Tibial nerve (tissue), 4 donors: ENCODE data around the gene INHBB. TPM values are rescaled to one million over a fixed set of nuclear protein-coding genes. Genes with fewer than 3 reads are reported as not detected.

ENCODE experiments used
- DNase-seq, 2 donors: peaks; one replicate each; pipeline ENCODE4 v3.0.0-alpha.2; 2019; ENCODE audit warnings: low spot score in 2 of 2
- H3K27ac ChIP-seq, 4 donors: fragments of 200-600 bp; sonication (generic) in 3 of 4; one replicate each; pipeline ENCODE4 v1.5.1; 2017 to 2019; ENCODE audit warnings: mild to moderate bottlenecking in 1 of 4
- H3K27me3 ChIP-seq, 2 donors: fragments of 200-600 bp; sonication (generic) in 1 of 2; one replicate each; pipeline versions ENCODE4 v1.5.1 to v1.6.0; 2017 to 2019
- H3K36me3 ChIP-seq, 3 donors: fragments of 200-600 bp; sonication (generic); one replicate each; pipeline ENCODE4 v1.5.1; 2018 to 2019
- H3K4me1 ChIP-seq, 4 donors: fragments of 200-600 bp; sonication (generic) in 3 of 4; one replicate each; pipeline ENCODE4 v1.5.1; 2017 to 2019
- H3K4me3 ChIP-seq, 4 donors: fragments of 200-600 bp; sonication (generic) in 3 of 4; one replicate each; pipeline ENCODE4 v1.5.1; 2017 to 2019; ENCODE audit warnings: mild to moderate bottlenecking in 1 of 4, moderate library complexity in 1 of 4
- H3K9me3 ChIP-seq, 4 donors: fragments of 200-600 bp; sonication (generic) in 3 of 4; one replicate each; pipeline ENCODE4 v1.5.1; 2017 to 2019
- CTCF ChIP-seq, 5 experiments: fragments of 200-600 bp in 3 of 5; fragments of 450-650 bp in 2 of 5; sonication (generic) in 3 of 5; IDR thresholded peaks; one replicate each; pipeline ENCODE4 v1.5.1; 2016 to 2019; ENCODE audit warnings: antibody characterized with exemption in 5 of 5, mild to moderate bottlenecking in 3 of 5, moderate library complexity in 2 of 5
- EP300 ChIP-seq, 2 donors: sonication (generic); formaldehyde crosslinking; IDR thresholded peaks; one replicate each; pipeline ENCODE4 v1.6.1; 2017; ENCODE audit warnings: antibody characterized with exemption in 2 of 2, mild to moderate bottlenecking in 1 of 2
- POLR2A ChIP-seq, 2 donors: fragments of 450-650 bp; IDR thresholded peaks; one replicate each; pipeline ENCODE4 v1.6.1; 2017; ENCODE audit warnings: antibody characterized with exemption in 2 of 2, mild to moderate bottlenecking in 2 of 2, moderate library complexity in 2 of 2
- WGBS, 2 donors: methylation state at CpG; one replicate each; pipeline ENCODE4 v1.1.5; 2018; 5-methylcytosine and 5-hydroxymethylcytosine counted together
- total RNA-seq, 4 donors: library from RNA; depleted of rRNA; stranded (reverse); fragments of >200 nt; gene quantifications; one replicate each; pipeline ENCODE4 v1.1.0, GENCODE V29; 2016

Gene INHBB
- total RNA-seq, 4 donors from 2014 or later, result 21.9 to 26.5 (median 24.3) TPM

GRCh38 chr2:120322329-120322728, 23.6 kb upstream of the INHBB start:
- WGBS, 2 donors, result 88 to 93% methylated on average over 7 of the region's 7 CpGs
- H3K27me3 ChIP-seq, result no peaks in the 10 kb centered on the region
- peaks cover 0 to 29% (median 2%) of the 10 kb centered on the region in 4 donors for H3K4me1 ChIP-seq
- no peak overlapping the region for H3K4me3 ChIP-seq
- TF ChIP-seq CTCF (IDR thresholded peaks at IDR 0.05) (no peak), EP300 (IDR thresholded peaks at IDR 0.05) (no peak), POLR2A (IDR thresholded peaks at IDR 0.05) (no peak)
- no peaks in the 10 kb centered on the region for H3K36me3 ChIP-seq
- H3K9me3 ChIP-seq, result no peaks in the 10 kb centered on the region
- H3K27ac ChIP-seq, result no peak overlapping the region
- no peak for DNase-seq

- no peaks in the 10 kb centered on the region for H3K36me3 ChIP-seq
- H3K9me3 ChIP-seq, result no peaks in the 10 kb centered on the region
- peaks cover 0 to 29% (median 2%) of the 10 kb centered on the region in 4 donors for H3K4me1 ChIP-seq
- peak in 1 of 2 donors; percentile 58 for DNase-seq
- no peak overlapping the region for H3K4me3 ChIP-seq
- 53 to 64% methylated on average over 10 of the region's 10 CpGs for whole genome bisulfite sequencing, 2 donors
- no peak overlapping the region for H3K27ac ChIP-seq
- H3K27me3 ChIP-seq, result no peaks in the 10 kb centered on the region
- TF ChIP-seq CTCF (IDR thresholded peaks at IDR 0.05) (no peak), EP300 (IDR thresholded peaks at IDR 0.05) (peak in 1 of 2 donors; percentile 25), POLR2A (IDR thresholded peaks at IDR 0.05) (no peak)
Measured at GRCh38 chr2:120323214-120323613, 22.7 kb upstream of the INHBB start.

DNA sequence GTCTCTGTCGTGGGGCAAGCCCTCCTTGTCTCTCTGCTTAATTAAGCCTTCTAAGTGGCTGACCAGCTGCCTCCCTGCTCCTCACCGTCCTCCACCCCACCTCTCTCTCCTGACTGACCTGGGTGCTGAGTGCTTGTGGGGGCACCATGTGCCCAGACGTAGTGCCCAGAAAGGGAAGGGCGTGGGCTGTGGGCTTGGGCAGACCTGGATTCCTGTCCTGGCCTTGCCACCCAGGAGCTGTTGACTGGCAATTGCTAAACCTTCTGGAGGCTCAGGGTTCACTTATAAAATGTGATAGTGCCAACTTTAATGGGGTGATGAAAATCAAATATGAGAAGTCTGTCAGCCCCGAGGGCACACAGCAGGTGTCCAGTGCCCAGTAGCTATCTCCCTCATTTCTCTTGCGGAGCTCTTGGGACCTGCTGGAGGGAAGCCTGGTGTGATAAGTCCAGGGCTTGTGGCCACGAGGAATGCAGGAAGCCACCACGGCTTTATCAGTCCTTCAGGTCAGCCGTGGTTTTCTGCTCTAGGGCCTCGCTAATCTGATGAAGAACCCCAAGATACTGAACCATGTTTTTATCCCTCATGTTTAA, 22.0 kb upstream of the INHBB start:
- Histone ChIP-seq H3K27ac (no peak overlapping the region), H3K4me1 (peaks cover 0 to 22% (median 2%) of the 10 kb centered on the region in 4 donors), H3K27me3 (no peaks in the 10 kb centered on the region), H3K9me3 (no peaks in the 10 kb centered on the region), H3K4me3 (no peak overlapping the region), H3K36me3 (no peaks in the 10 kb centered on the region)
- TF ChIP-seq CTCF (IDR thresholded peaks at IDR 0.05) (no peak), EP300 (IDR thresholded peaks at IDR 0.05) (no peak), POLR2A (IDR thresholded peaks at IDR 0.05) (no peak)
- WGBS, 2 donors, result 74 to 88% methylated on average over 8 to 10 of the region's 10 CpGs
- no peak for DNase-seq

DNA sequence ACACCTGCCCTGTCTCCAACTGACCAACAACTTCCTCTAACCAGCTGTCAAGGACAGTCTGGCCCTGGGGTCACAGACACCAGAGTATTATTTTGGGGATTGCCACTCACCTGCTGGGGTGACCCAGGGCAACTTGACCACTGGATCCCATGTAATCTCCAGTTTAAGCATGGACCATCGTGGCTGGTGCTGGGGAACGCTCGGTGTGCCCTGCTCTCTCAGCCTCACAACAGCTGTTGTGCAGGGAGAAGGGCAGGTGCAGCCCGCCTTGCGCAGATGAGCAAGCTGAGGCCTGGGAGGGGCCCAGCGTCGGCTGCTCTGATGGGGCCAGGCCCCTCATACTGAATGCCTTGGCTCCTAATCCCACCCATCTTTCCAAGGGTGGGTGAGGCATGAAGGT, 21.0 kb upstream of the INHBB start:
- Histone ChIP-seq H3K27ac (no peak overlapping the region), H3K27me3 (no peaks in the 10 kb centered on the region), H3K4me3 (no peak overlapping the region), H3K4me1 (peaks cover 0 to 12% (median 0%) of the 10 kb centered on the region in 4 donors), H3K9me3 (no peaks in the 10 kb centered on the region), H3K36me3 (no peaks in the 10 kb centered on the region)
- DNase-seq, result no peak
- TF ChIP-seq CTCF (IDR thresholded peaks at IDR 0.05) (no peak), EP300 (IDR thresholded peaks at IDR 0.05) (no peak), POLR2A (IDR thresholded peaks at IDR 0.05) (no peak)
- WGBS, 2 donors, result 91 to 94% methylated on average over 7 of the region's 7 CpGs

- 75 to 84% methylated on average over 9 of the region's 9 CpGs for WGBS, 2 donors
- Histone ChIP-seq H3K4me3 (no peak overlapping the region), H3K9me3 (no peaks in the 10 kb centered on the region), H3K36me3 (no peaks in the 10 kb centered on the region), H3K4me1 (peaks cover 0 to 7% (median 0%) of the 10 kb centered on the region in 4 donors), H3K27me3 (no peaks in the 10 kb centered on the region), H3K27ac (no peak overlapping the region)
- no peak for DNase-seq
- no peak for TF ChIP-seq EP300 (IDR thresholded peaks at IDR 0.05)
- TF ChIP-seq POLR2A (IDR thresholded peaks at IDR 0.05), result no peak
- no peak for TF ChIP-seq CTCF (IDR thresholded peaks at IDR 0.05)
Measured at GRCh38 chr2:120326066-120326465, 19.9 kb upstream of the INHBB start.
